Measurements from ENCODE around the gene IFT122.
A peak's percentile ranks its signal among the peaks of the same experiment; 100 is the strongest.
"Not testable (repeated sequence)": the region's sequence is repeated elsewhere in the genome, so short reads cannot be mapped to it uniquely, and the experiment has no call there.

The IFT122 gene

GRCh38 chr3:129473067-129473768, 33.2 kb downstream of the IFT122 start:
- H3K4me3 ChIP-seq (ENCODE audit: low read length), result no peak overlapping the region
- DNase-seq (ENCODE audit: low read depth), result no peak
- TF ChIP-seq, protein P1, sequence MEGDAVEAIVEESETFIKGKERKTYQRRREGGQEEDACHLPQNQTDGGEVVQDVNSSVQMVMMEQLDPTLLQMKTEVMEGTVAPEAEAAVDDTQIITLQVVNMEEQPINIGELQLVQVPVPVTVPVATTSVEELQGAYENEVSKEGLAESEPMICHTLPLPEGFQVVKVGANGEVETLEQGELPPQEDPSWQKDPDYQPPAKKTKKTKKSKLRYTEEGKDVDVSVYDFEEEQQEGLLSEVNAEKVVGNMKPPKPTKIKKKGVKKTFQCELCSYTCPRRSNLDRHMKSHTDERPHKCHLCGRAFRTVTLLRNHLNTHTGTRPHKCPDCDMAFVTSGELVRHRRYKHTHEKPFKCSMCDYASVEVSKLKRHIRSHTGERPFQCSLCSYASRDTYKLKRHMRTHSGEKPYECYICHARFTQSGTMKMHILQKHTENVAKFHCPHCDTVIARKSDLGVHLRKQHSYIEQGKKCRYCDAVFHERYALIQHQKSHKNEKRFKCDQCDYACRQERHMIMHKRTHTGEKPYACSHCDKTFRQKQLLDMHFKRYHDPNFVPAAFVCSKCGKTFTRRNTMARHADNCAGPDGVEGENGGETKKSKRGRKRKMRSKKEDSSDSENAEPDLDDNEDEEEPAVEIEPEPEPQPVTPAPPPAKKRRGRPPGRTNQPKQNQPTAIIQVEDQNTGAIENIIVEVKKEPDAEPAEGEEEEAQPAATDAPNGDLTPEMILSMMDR (IDR thresholded peaks at IDR 0.05; ENCODE audit: insufficient read depth, low read depth, low read length, missing control alignments), result no peak

GRCh38 chr3:129473769-129474152, 33.7 kb downstream of the IFT122 start:
- DNase-seq (ENCODE audit: low read depth), result no peak
- TF ChIP-seq, protein P1 (IDR thresholded peaks at IDR 0.05; ENCODE audit: insufficient read depth, low read depth, low read length, missing control alignments), result no peak
- no peak overlapping the region for H3K4me3 ChIP-seq (ENCODE audit: low read length)

DNA sequence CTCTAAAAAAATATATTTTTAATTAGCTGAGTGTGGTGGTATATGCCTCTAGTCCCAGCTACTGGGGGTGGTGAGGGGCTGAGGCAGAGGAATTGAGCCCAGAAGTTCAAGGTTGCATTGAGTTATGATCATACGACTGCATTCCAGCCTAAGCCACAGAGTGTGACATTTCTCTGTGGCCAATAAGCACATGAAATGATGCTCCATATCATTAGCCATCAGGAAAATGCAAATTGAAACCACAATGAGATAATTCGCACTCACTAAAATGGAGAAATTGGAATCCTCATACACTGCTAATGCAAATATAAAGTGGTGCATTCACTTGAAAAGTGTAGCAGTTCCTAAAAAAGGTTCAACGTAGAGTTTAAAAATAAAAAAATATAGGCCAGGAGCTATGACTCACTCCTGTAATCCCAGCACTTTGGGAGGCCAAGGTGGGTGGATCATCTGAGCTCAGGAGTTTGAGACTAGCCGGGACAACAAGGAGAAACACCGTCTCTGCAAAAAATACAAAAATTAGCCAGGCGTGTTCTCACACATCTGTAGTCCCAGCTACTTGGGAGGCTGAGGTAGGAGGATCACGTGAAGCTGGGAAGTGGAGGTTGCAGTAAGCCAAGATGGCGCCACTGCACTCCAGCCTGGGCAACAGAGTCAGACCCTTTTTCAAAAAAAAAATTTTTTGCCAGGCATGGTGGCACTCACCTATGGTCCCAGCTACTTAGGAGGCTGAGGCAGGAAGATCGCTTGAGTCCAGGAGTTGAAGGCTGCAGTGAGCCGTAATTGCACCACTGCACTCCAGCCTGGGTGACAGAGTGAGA, 35.2 kb downstream of the IFT122 start:
- no peak for DNase-seq (ENCODE audit: low read depth)
- TF ChIP-seq, protein P1 (IDR thresholded peaks at IDR 0.05; ENCODE audit: insufficient read depth, low read depth, low read length, missing control alignments), result no peak
- no peak overlapping the region for H3K4me3 ChIP-seq (ENCODE audit: low read length)

DNA sequence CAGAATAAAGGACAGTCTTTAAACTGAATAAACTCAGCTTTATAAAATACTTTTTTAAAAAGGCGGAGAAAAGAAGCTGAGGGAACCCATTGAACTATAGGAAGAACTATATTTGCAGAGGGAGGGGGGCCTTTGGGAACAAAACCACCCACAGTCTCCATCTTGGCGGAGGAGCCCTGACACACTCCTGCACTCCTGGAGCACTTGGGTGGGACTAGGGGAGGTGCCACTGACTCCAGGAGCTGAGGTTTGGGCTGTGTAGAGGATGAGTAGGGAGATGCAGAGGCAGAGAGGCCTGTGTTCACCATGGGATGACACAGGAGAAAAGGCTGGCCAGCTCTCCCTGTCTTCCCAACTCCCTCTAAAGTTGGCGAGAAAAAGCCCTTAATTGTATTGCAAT, 35.8 kb downstream of the IFT122 start:
- H3K4me3 ChIP-seq (ENCODE audit: low read length), result no peak overlapping the region
- TF ChIP-seq, protein P1 (IDR thresholded peaks at IDR 0.05; ENCODE audit: insufficient read depth, low read depth, low read length, missing control alignments), result no peak
- DNase-seq (ENCODE audit: low read depth), result no peak

DNA sequence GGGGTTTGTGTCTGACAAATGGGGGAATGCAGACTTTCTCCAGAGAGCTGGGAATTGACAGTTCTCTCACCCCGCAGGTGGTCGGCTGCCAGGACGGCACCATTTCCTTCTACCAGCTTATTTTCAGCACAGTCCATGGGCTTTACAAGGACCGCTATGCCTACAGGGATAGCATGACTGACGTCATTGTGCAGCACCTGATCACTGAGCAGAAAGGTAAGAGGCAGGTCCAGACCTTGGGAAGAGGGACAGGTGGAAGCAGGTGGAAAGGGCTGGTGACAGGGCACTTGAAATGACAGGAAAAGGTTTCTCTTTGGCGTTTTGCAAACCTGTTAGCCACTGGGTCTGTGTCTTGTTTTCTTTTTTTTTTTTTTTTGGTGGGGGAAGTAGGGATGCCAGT, 36.6 kb downstream of the IFT122 start:
- TF ChIP-seq, protein P1 (IDR thresholded peaks at IDR 0.05; ENCODE audit: insufficient read depth, low read depth, low read length, missing control alignments), result no peak
- DNase-seq (ENCODE audit: low read depth), result no peak
- no peak overlapping the region for H3K4me3 ChIP-seq (ENCODE audit: low read length)

- not testable (repeated sequence) for H3K4me3 ChIP-seq (ENCODE audit: low read length); DNase-seq (ENCODE audit: low read depth)
These were observed 41.3 kb downstream of the IFT122 start for GRCh38 chr3:129481225-129481765.

GRCh38 chr3:129481766-129482332, 41.8 kb downstream of the IFT122 start:
- TF ChIP-seq, protein P1 (IDR thresholded peaks at IDR 0.05; ENCODE audit: insufficient read depth, low read depth, low read length, missing control alignments), result no peak
- no peak overlapping the region for H3K4me3 ChIP-seq (ENCODE audit: low read length)
- DNase-seq (ENCODE audit: low read depth), result peak; percentile 96

All from epithelial cell of esophagus (primary cell).